Muscle of back (tissue), 11 donors: ENCODE measurements around the gene LRGUK. TPM values are rescaled to one million over a fixed set of nuclear protein-coding genes. Genes with fewer than 3 reads are reported as not detected.
"Not testable (repeated sequence)": the region's sequence is repeated elsewhere in the genome, so short reads cannot be mapped to it uniquely, and the experiment has no call there.

Experiments
- DNase-seq, 3 donors: peaks; one replicate each; pipeline versions ENCODE4 v3.0.0 to v3.0.0-alpha.2; 2013
- polyA plus RNA-seq, 10 donors: library from polyadenylated mRNA; unstranded; fragments of 120-200 nt; gene quantifications; one replicate each; pipeline ENCODE4 v1.2.1, GENCODE V29; 2013; ENCODE audit not compliant: insufficient read length in 10 of 10

LRGUK gene
- polyA plus RNA-seq, 10 donors = 0.31 to 1.2 (median 0.70) TPM

- no peak for DNase-seq
Observed at GRCh38 chr7:134246347-134246746, 119.2 kb downstream of the LRGUK start.

- no peak for DNase-seq
Observed at GRCh38 chr7:134246761-134247160, 119.6 kb downstream of the LRGUK start.

- DNase-seq = no peak
Observed at GRCh38 chr7:134248196-134248595, 121.1 kb downstream of the LRGUK start.

- no peak for DNase-seq
Observed at GRCh38 chr7:134254311-134254710, 127.2 kb downstream of the LRGUK start.

- peak in 1 of 3 donors; percentile 9 for DNase-seq
Observed at GRCh38 chr7:134255814-134256213, 128.7 kb downstream of the LRGUK start.

- DNase-seq = no peak
Observed at GRCh38 chr7:134262322-134262721, 135.2 kb downstream of the LRGUK start.

- no peak for DNase-seq
Observed at GRCh38 chr7:134276951-134277350, 149.8 kb downstream of the LRGUK start.

- DNase-seq = no peak
Observed at GRCh38 chr7:134278502-134279153, 151.5 kb downstream of the LRGUK start.

GRCh38 chr7:134279336-134279735 is 152.2 kb downstream of the LRGUK start:
- no peak for DNase-seq

- no peak for DNase-seq
Observed at GRCh38 chr7:134279898-134280297, 152.8 kb downstream of the LRGUK start.

GRCh38 chr7:134280508-134280907 is 153.4 kb downstream of the LRGUK start:
- DNase-seq = no peak

- DNase-seq = no peak
Observed at GRCh38 chr7:134284011-134284410, 156.9 kb downstream of the LRGUK start.

- DNase-seq = no peak
Observed at GRCh38 chr7:134284952-134285351, 157.8 kb downstream of the LRGUK start.

GRCh38 chr7:134287916-134288659 is 160.9 kb downstream of the LRGUK start:
- DNase-seq = no peak

GRCh38 chr7:134289423-134289822 is 162.3 kb downstream of the LRGUK start:
- DNase-seq = no peak

GRCh38 chr7:134289841-134290240 is 162.7 kb downstream of the LRGUK start:
- no peak for DNase-seq

- DNase-seq = peak in 1 of 3 donors; percentile 10
Observed at GRCh38 chr7:134290286-134290685, 163.1 kb downstream of the LRGUK start.

GRCh38 chr7:134293002-134293740 is 166.0 kb downstream of the LRGUK start:
- peak in 2 of 3 donors; percentile 17 to 42 for DNase-seq

GRCh38 chr7:134295982-134296381 is 168.8 kb downstream of the LRGUK start:
- not testable (repeated sequence) for DNase-seq

- DNase-seq = no peak
Observed at GRCh38 chr7:134297489-134297888, 170.3 kb downstream of the LRGUK start.

GRCh38 chr7:134298902-134299683 is 172.0 kb downstream of the LRGUK start:
- no peak for DNase-seq

- no peak for DNase-seq
Observed at GRCh38 chr7:134300988-134301387, 173.8 kb downstream of the LRGUK start.
